ENCODE results near the gene KPTN.
"Not testable (repeated sequence)": the region's sequence is repeated elsewhere in the genome, so short reads cannot be mapped to it uniquely, and the experiment has no call there.

Gene KPTN

GRCh38 chr19:47492137-47492533, 8.1 kb upstream of the KPTN start:
- no peak for DNase-seq (ENCODE audit: low read depth in 2 of 2)

- DNase-seq (ENCODE audit: low read depth in 2 of 2), result no peak
Measured at GRCh38 chr19:47491358-47492136, 7.5 kb upstream of the KPTN start.

- DNase-seq (ENCODE audit: low read depth in 2 of 2), result no peak
Measured at GRCh38 chr19:47490847-47491246, 6.8 kb upstream of the KPTN start.

GRCh38 chr19:47490031-47490430, 6.0 kb upstream of the KPTN start:
- no peak for DNase-seq (ENCODE audit: low read depth in 2 of 2)

- no peak for DNase-seq (ENCODE audit: low read depth in 2 of 2)
Measured at GRCh38 chr19:47489072-47489914, 5.3 kb upstream of the KPTN start.

GRCh38 chr19:47487551-47488515, 3.8 kb upstream of the KPTN start:
- no peak for DNase-seq (ENCODE audit: low read depth in 2 of 2)

GRCh38 chr19:47486900-47487299, 2.9 kb upstream of the KPTN start:
- no peak for DNase-seq (ENCODE audit: low read depth in 2 of 2)

- not testable (repeated sequence) for DNase-seq (ENCODE audit: low read depth in 2 of 2)
Measured at GRCh38 chr19:47486220-47486619, 2.2 kb upstream of the KPTN start.

GRCh38 chr19:47485210-47485609, 1.2 kb upstream of the KPTN start:
- DNase-seq (ENCODE audit: low read depth in 2 of 2), result no peak

- DNase-seq (ENCODE audit: low read depth in 2 of 2), result no peak
Measured at GRCh38 chr19:47483200-47483599, 819 bp downstream of the KPTN start.

GRCh38 chr19:47481460-47482052, 2.5 kb downstream of the KPTN start:
- no peak for DNase-seq (ENCODE audit: low read depth in 2 of 2)

- no peak for DNase-seq (ENCODE audit: low read depth in 2 of 2)
Measured at GRCh38 chr19:47480658-47481057, 3.4 kb downstream of the KPTN start.

- no peak for DNase-seq (ENCODE audit: low read depth in 2 of 2)
Measured at GRCh38 chr19:47479701-47480503, 4.1 kb downstream of the KPTN start.

GRCh38 chr19:47476438-47476972, 7.5 kb downstream of the KPTN start:
- DNase-seq (ENCODE audit: low read depth in 2 of 2), result no peak

GRCh38 chr19:47475465-47475864, 8.6 kb downstream of the KPTN start:
- DNase-seq (ENCODE audit: low read depth in 2 of 2), result no peak

GRCh38 chr19:47473336-47473735, 10.7 kb downstream of the KPTN start:
- DNase-seq (ENCODE audit: low read depth in 2 of 2), result no peak

GRCh38 chr19:47471733-47472457, 12.1 kb downstream of the KPTN start, which contains the start of gene SLC8A2:
Gene SLC8A2, minus strand, starts transcription at chr19:47471893. Its CDS starts 5,490 bp downstream, at chr19:47466403.
- DNase-seq (ENCODE audit: low read depth in 2 of 2), result peak; percentile 42 to 44

GRCh38 chr19:47471381-47471732, 12.7 kb downstream of the KPTN start:
- no peak for DNase-seq (ENCODE audit: low read depth in 2 of 2)

- no peak for DNase-seq (ENCODE audit: low read depth in 2 of 2)
Measured at GRCh38 chr19:47470447-47471195, 13.4 kb downstream of the KPTN start.
